HepG2 (cell line): ENCODE data around the gene SPSB1. TPM values are rescaled to one million over a fixed set of nuclear protein-coding genes. Genes with fewer than 3 reads are reported as not detected.

Source experiments
- AFF4 ChIP-seq: sonication (generic); formaldehyde crosslinking; IDR thresholded peaks from 2 replicates; pipeline ENCODE4 v1.4.0; 2020; ENCODE audit warnings: missing genetic modification reagents
- ETV5 ChIP-seq: IDR thresholded peaks from 2 replicates; pipeline ENCODE4 v1.6.1; 2018; ENCODE audit warnings: missing biosample characterization, missing genetic modification reagents, inconsistent platforms, borderline replicate concordance
- FIP1L1 ChIP-seq: fragments of 200-400 bp; formaldehyde crosslinking; IDR thresholded peaks from 2 replicates; pipeline ENCODE4 v1.6.1; 2018; ENCODE audit warnings: low read depth, mild to moderate bottlenecking, low read length, moderate library complexity, borderline replicate concordance; ENCODE audit not compliant: insufficient read depth
- FOSL1 ChIP-seq: sonication (generic); formaldehyde crosslinking; IDR thresholded peaks from 2 replicates; pipeline ENCODE4 v1.9.0; 2021; ENCODE audit warnings: missing genetic modification reagents, borderline replicate concordance
- GLMP ChIP-seq: sonication (generic); formaldehyde crosslinking; IDR thresholded peaks from 2 replicates; pipeline ENCODE4 v1.9.0; 2021; ENCODE audit warnings: missing genetic modification reagents, mild to moderate bottlenecking, borderline replicate concordance
- HOXA7 ChIP-seq: sonication (generic); formaldehyde crosslinking; IDR thresholded peaks from 2 replicates; pipeline ENCODE4 v1.8.1; 2022; ENCODE audit warnings: mild to moderate bottlenecking, missing genetic modification reagents, moderate library complexity
- IKZF5 ChIP-seq: IDR thresholded peaks from 2 replicates; pipeline ENCODE4 v1.6.1; 2018; ENCODE audit warnings: missing genetic modification reagents, mild to moderate bottlenecking, missing compliant biosample characterization
- MTF1 ChIP-seq: sonication (generic); formaldehyde crosslinking; IDR thresholded peaks from 2 replicates; pipeline ENCODE4 v1.5.0; 2020; ENCODE audit warnings: missing genetic modification reagents
- PITX1 ChIP-seq: sonication (generic); formaldehyde crosslinking; IDR thresholded peaks from 2 replicates; pipeline ENCODE4 v1.5.1; 2020; ENCODE audit warnings: mild to moderate bottlenecking, missing genetic modification reagents
- RNF2 ChIP-seq: fragments of 450-650 bp; conservative IDR thresholded peaks from 2 replicates; pipeline ENCODE4 v1.6.1; 2016; ENCODE audit warnings: low read depth
- THAP7 ChIP-seq: sonication (generic); formaldehyde crosslinking; IDR thresholded peaks from 2 replicates; pipeline ENCODE4 v1.8.1; 2023; ENCODE audit warnings: mild to moderate bottlenecking, missing genetic modification reagents
- TRAFD1 ChIP-seq: sonication (generic); formaldehyde crosslinking; IDR thresholded peaks from 2 replicates; pipeline ENCODE4 v1.5.1; 2020; ENCODE audit warnings: missing genetic modification reagents, mild to moderate bottlenecking, borderline replicate concordance
- ZBTB14 ChIP-seq: sonication (generic); formaldehyde crosslinking; IDR thresholded peaks from 2 replicates; pipeline ENCODE4 v1.4.0; 2020; ENCODE audit warnings: missing genetic modification reagents
- ZNF30 ChIP-seq: sonication (generic); formaldehyde crosslinking; IDR thresholded peaks from 2 replicates; pipeline ENCODE4 v1.5.0; 2020; ENCODE audit warnings: mild to moderate bottlenecking, missing genetic modification reagents
- ZNF563 ChIP-seq: sonication (generic); formaldehyde crosslinking; IDR thresholded peaks from 2 replicates; pipeline ENCODE4 v1.8.0; 2022; ENCODE audit warnings: mild to moderate bottlenecking, moderate library complexity, missing genetic modification reagents
- ZNF773 ChIP-seq: sonication (generic); formaldehyde crosslinking; IDR thresholded peaks from 2 replicates; pipeline ENCODE4 v1.4.0; 2020; ENCODE audit warnings: missing genetic modification reagents, borderline replicate concordance
- polyA plus RNA-seq, 8 experiments: library from polyadenylated mRNA; depleted of rRNA in 3 of 8; stranded (reverse) in 7 of 8; unstranded in 1 of 8; fragments of >200 nt; fragmentation: Illumina TruSeq in 4 of 8; extraction: Trizol in 4 of 8; gene quantifications; 2 replicates each; pipeline versions ENCODE4 v1.2.1 to v1.2.3, GENCODE V29; 2011 to 2016; ENCODE audit warnings: low read depth in 4 of 8, missing spikeins in 1 of 8, mixed read lengths in 1 of 8; ENCODE audit not compliant: insufficient read depth in 1 of 8
- total RNA-seq, 5 experiments: library from RNA; depleted of rRNA; stranded (reverse); fragments of >200 nt; fragmentation: Illumina TruSeq; extraction: Trizol; gene quantifications; 2 replicates each; pipeline ENCODE4 v1.2.3, GENCODE V29; 2016; ENCODE audit warnings: low read depth in 1 of 5

SPSB1 gene
- total and polyA plus RNA-seq, 2 of the 13 experiments (the other 11 are each of a cell fraction or from before 2014, with no cell fraction given): 5.0 to 8.0 TPM

GRCh38 chr1:9249534-9250410, 42.9 kb upstream of the SPSB1 start (continued):
- TF ChIP-seq ZBTB14 (CRISPR knock-in tag): 0 out of 2 replicates have a peak, but pooled peaks have one; percentile 53
- peak; percentile 76 for TF ChIP-seq PITX1 (CRISPR knock-in tag)
- TF ChIP-seq THAP7 (CRISPR knock-in tag): no peak
- TF ChIP-seq GLMP: 0 out of 2 replicates have a peak, but pooled peaks have one; percentile 33
- peak; percentile 93 for TF ChIP-seq TRAFD1 (CRISPR knock-in tag)
- TF ChIP-seq HOXA7 (CRISPR knock-in tag): no peak
- TF ChIP-seq RNF2: no peak
- no peak for TF ChIP-seq ZNF30 (CRISPR knock-in tag)
- TF ChIP-seq ZNF773 (CRISPR knock-in tag): no peak
- TF ChIP-seq AFF4: peak; percentile 13; the same call in 1 of the 2 replicates
- TF ChIP-seq IKZF5 (CRISPR knock-in tag): peak; percentile 64; the same call in 1 of the 2 replicates
- TF ChIP-seq FOSL1 (CRISPR knock-in tag): no peak
- peak; percentile 85; the same call in 1 of the 2 replicates for TF ChIP-seq ZNF563 (CRISPR knock-in tag)
- TF ChIP-seq ETV5 (CRISPR knock-in tag): peak; percentile 23; the same call in 1 of the 2 replicates
- TF ChIP-seq MTF1 (CRISPR knock-in tag): no peak
- no peak for TF ChIP-seq FIP1L1
